ENCODE data around the gene ZNF580.
A peak's percentile ranks its signal among the peaks of the same experiment; 100 is the strongest.

The ZNF580 gene

GRCh38 chr19:55603581-55604292 is 37.1 kb upstream of the ZNF580 start:
- peaks cover 49% of the 10 kb centered on the region for H3K79me2 ChIP-seq (ENCODE audit: insufficient read depth, low read length)
- peak overlapping the region; percentile 98 for H3K4me3 ChIP-seq (ENCODE audit: low read length, poor library complexity, severe bottlenecking)
- H3K9me3 ChIP-seq (ENCODE audit: insufficient read depth, low read depth, low read length), result no peaks in the 10 kb centered on the region
- peaks cover 10% of the 10 kb centered on the region for H3F3A ChIP-seq (ENCODE audit: low read depth)
- H3K27me3 ChIP-seq (ENCODE audit: insufficient read depth, low read length, poor library complexity, severe bottlenecking), result no peaks in the 10 kb centered on the region
- no peak overlapping the region for H2AFZ ChIP-seq (ENCODE audit: low read length)
- peak overlapping the region; percentile 99 for H3K9ac ChIP-seq (ENCODE audit: low read depth, low read length, poor library complexity, severe bottlenecking)
- TF ChIP-seq EZH2phosphoT487 (IDR thresholded peaks at IDR 0.05; ENCODE audit: borderline replicate concordance) (no peak), CTCF (conservative IDR thresholded peaks at IDR 0.05; ENCODE audit: low read length) (no peak)
- peaks cover 36% of the 10 kb centered on the region for H3K4me1 ChIP-seq (ENCODE audit: insufficient read depth, low read length, poor library complexity, severe bottlenecking)
- H3K9me2 ChIP-seq (replicated peaks; ENCODE audit: low read depth, low read length), result no peaks in the 10 kb centered on the region
- peak overlapping the region; percentile 100 for H3K4me2 ChIP-seq (ENCODE audit: low read depth, low read length, poor library complexity, severe bottlenecking)
- no peaks in the 10 kb centered on the region for H3K36me3 ChIP-seq (ENCODE audit: insufficient read depth, low read length)
- peaks cover 18% of the 10 kb centered on the region for H4K20me1 ChIP-seq (ENCODE audit: insufficient read depth, low read length, poor library complexity, severe bottlenecking)

GRCh38 chr19:55605207-55605636 is 35.6 kb upstream of the ZNF580 start:
- peak overlapping the region; percentile 99 for H3K9ac ChIP-seq (ENCODE audit: low read depth, low read length, poor library complexity, severe bottlenecking)
- H3K9me3 ChIP-seq (ENCODE audit: insufficient read depth, low read depth, low read length), result no peaks in the 10 kb centered on the region
- H3K4me2 ChIP-seq (ENCODE audit: low read depth, low read length, poor library complexity, severe bottlenecking), result peak overlapping the region; percentile 100
- no peak for TF ChIP-seq EZH2phosphoT487 (IDR thresholded peaks at IDR 0.05; ENCODE audit: borderline replicate concordance)
- TF ChIP-seq CTCF (conservative IDR thresholded peaks at IDR 0.05; ENCODE audit: low read length), result no peak
- no peaks in the 10 kb centered on the region for H3K9me2 ChIP-seq (replicated peaks; ENCODE audit: low read depth, low read length)
- H3K36me3 ChIP-seq (ENCODE audit: insufficient read depth, low read length), result no peaks in the 10 kb centered on the region
- peak overlapping the region; percentile 98 for H3K4me3 ChIP-seq (ENCODE audit: low read length, poor library complexity, severe bottlenecking)
- no peaks in the 10 kb centered on the region for H3K27me3 ChIP-seq (ENCODE audit: insufficient read depth, low read length, poor library complexity, severe bottlenecking)
- peaks cover 10% of the 10 kb centered on the region for H3F3A ChIP-seq (ENCODE audit: low read depth)
- peaks cover 38% of the 10 kb centered on the region for H3K4me1 ChIP-seq (ENCODE audit: insufficient read depth, low read length, poor library complexity, severe bottlenecking)
- peaks cover 61% of the 10 kb centered on the region for H3K79me2 ChIP-seq (ENCODE audit: insufficient read depth, low read length)
- peaks cover 23% of the 10 kb centered on the region for H4K20me1 ChIP-seq (ENCODE audit: insufficient read depth, low read length, poor library complexity, severe bottlenecking)
- no peak overlapping the region; the same call in 1 of the 2 replicates for H2AFZ ChIP-seq (ENCODE audit: low read length)

- Histone ChIP-seq H3K36me3 (ENCODE audit: insufficient read depth, low read length) (no peaks in the 10 kb centered on the region), H3K4me3 (ENCODE audit: low read length, poor library complexity, severe bottlenecking) (peak within 1 kb of the TSS; percentile 98), H3K27me3 (ENCODE audit: insufficient read depth, low read length, poor library complexity, severe bottlenecking) (no peaks in the 10 kb centered on the region), H4K20me1 (ENCODE audit: insufficient read depth, low read length, poor library complexity, severe bottlenecking) (peaks cover 23% of the 10 kb centered on the region), H3K9me2 (replicated peaks; ENCODE audit: low read depth, low read length) (no peaks in the 10 kb centered on the region), H3K79me2 (ENCODE audit: insufficient read depth, low read length) (peaks cover 58% of the 10 kb centered on the region), H3K9me3 (ENCODE audit: insufficient read depth, low read depth, low read length) (no peaks in the 10 kb centered on the region), H3K9ac (ENCODE audit: low read depth, low read length, poor library complexity, severe bottlenecking) (peak within 1 kb of the TSS; percentile 99), H2AFZ (ENCODE audit: low read length) (peak within 1 kb of the TSS; percentile 70), H3K4me2 (ENCODE audit: low read depth, low read length, poor library complexity, severe bottlenecking) (peak within 1 kb of the TSS; percentile 100), H3F3A (ENCODE audit: low read depth) (peaks cover 10% of the 10 kb centered on the region), H3K4me1 (ENCODE audit: insufficient read depth, low read length, poor library complexity, severe bottlenecking) (peaks cover 35% of the 10 kb centered on the region)
- peak; percentile 83 for TF ChIP-seq CTCF (conservative IDR thresholded peaks at IDR 0.05; ENCODE audit: low read length)
- TF ChIP-seq EZH2phosphoT487 (IDR thresholded peaks at IDR 0.05; ENCODE audit: borderline replicate concordance), result no peak
Observed at GRCh38 chr19:55605637-55606470, 34.9 kb upstream of the ZNF580 start, which contains the start of gene ZNF865. TSS of gene ZNF865 (plus strand) at chr19:55605647. CDS start at chr19:55613619, 7,972 bp downstream.

All from Loucy (cell line).